Cardiac muscle cell (in vitro differentiated cells and primary cell): ENCODE data around the gene SEPTIN5. TPM values are rescaled to one million over a fixed set of nuclear protein-coding genes. Genes with fewer than 3 reads are reported as not detected.

Experiments
- DNase-seq, 2 donors: peaks; one replicate each; pipeline versions ENCODE4 v3.0.0 to v3.0.0-alpha.2; 2010 to 2017; ENCODE audit warnings: low read depth in 1 of 2, low spot score in 1 of 2
- H3K27ac ChIP-seq: fragments of 200-600 bp; sonication (generic); 2 replicates; pipeline ENCODE4 v1.5.1; 2016
- H3K27me3 ChIP-seq: fragments of 200-600 bp; sonication (generic); 2 replicates; pipeline ENCODE4 v1.6.0; 2016; ENCODE audit warnings: control low read depth
- H3K36me3 ChIP-seq: fragments of 200-600 bp; sonication (generic); 2 replicates; pipeline ENCODE4 v1.5.1; 2016; ENCODE audit warnings: control low read depth
- H3K4me1 ChIP-seq: fragments of 200-600 bp; sonication (generic); 2 replicates; pipeline ENCODE4 v1.8.1; 2017; ENCODE audit warnings: low read depth, mild to moderate bottlenecking, mixed run types
- H3K4me3 ChIP-seq: fragments of 200-600 bp; sonication (generic); 2 replicates; pipeline ENCODE4 v1.5.1; 2016; ENCODE audit warnings: mild to moderate bottlenecking
- H3K9me3 ChIP-seq: fragments of 200-600 bp; sonication (generic); 2 replicates; pipeline ENCODE4 v1.5.1; 2017; ENCODE audit warnings: low read depth, mild to moderate bottlenecking, control low read depth
- polyA plus RNA-seq: library from polyadenylated mRNA; unstranded; fragments of >200 nt; fragmentation: Nextera tagmentation; extraction: Ambion mirVana; gene quantifications from 2 replicates; pipeline ENCODE4 v1.2.1, GENCODE V29; 2016
- total RNA-seq: library from RNA; depleted of rRNA; stranded (reverse); fragments of >200 nt; gene quantifications from 2 replicates; pipeline ENCODE4 v1.2.3, GENCODE V29; 2016
- TF ChIP-seq, protein P1 (sequence below): IDR thresholded peaks from 2 replicates; pipeline ENCODE4 v1.5.1; 2012; ENCODE audit warnings: low read depth, mild to moderate bottlenecking, low read length

SEPTIN5 gene
- total and polyA plus RNA-seq, 2 experiments from 2014 or later = 129 to 303 TPM

DNA sequence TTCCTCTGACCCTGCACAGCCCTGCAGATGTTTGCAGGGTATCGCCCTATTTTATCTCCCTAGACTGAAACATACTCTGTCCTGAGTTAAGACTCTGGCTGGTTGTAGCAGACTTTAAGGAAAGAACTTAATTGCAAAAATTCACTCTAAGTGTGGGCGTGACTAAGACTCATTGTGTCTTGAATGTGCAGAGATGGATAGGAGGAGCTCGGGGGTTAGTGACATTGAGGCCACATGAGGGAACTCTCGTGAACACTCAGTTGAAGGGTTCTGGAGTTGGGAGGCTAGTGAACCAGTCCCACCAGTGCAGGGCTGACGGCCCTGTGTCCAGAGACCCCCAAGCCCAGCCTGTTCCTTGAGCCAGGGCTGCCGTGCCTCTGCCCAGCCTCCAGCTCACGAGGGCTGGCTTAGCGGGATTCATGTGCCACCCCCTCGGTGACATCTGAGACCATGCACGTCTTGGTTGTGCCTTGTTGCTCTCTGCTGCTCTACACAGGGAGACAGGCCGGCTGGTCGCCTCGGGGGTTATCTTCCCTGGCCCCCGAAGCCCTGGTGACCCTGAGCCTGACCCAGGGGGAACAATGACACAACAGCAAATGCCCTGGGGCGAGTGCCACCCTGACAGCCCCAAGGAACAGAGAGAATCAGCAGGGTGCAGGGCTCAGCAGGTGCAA, 34.8 kb downstream of the SEPTIN5 start:
- DNase-seq = no peak
- TF ChIP-seq, protein P1, sequence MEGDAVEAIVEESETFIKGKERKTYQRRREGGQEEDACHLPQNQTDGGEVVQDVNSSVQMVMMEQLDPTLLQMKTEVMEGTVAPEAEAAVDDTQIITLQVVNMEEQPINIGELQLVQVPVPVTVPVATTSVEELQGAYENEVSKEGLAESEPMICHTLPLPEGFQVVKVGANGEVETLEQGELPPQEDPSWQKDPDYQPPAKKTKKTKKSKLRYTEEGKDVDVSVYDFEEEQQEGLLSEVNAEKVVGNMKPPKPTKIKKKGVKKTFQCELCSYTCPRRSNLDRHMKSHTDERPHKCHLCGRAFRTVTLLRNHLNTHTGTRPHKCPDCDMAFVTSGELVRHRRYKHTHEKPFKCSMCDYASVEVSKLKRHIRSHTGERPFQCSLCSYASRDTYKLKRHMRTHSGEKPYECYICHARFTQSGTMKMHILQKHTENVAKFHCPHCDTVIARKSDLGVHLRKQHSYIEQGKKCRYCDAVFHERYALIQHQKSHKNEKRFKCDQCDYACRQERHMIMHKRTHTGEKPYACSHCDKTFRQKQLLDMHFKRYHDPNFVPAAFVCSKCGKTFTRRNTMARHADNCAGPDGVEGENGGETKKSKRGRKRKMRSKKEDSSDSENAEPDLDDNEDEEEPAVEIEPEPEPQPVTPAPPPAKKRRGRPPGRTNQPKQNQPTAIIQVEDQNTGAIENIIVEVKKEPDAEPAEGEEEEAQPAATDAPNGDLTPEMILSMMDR = no peak
- H3K27me3 ChIP-seq = peaks cover 33% of the 10 kb centered on the region
- H3K4me3 ChIP-seq = no peak overlapping the region
- H3K9me3 ChIP-seq = no peaks in the 10 kb centered on the region
- H3K36me3 ChIP-seq = no peaks in the 10 kb centered on the region
- peaks cover 9% of the 10 kb centered on the region for H3K4me1 ChIP-seq
- H3K27ac ChIP-seq = no peak overlapping the region

DNA sequence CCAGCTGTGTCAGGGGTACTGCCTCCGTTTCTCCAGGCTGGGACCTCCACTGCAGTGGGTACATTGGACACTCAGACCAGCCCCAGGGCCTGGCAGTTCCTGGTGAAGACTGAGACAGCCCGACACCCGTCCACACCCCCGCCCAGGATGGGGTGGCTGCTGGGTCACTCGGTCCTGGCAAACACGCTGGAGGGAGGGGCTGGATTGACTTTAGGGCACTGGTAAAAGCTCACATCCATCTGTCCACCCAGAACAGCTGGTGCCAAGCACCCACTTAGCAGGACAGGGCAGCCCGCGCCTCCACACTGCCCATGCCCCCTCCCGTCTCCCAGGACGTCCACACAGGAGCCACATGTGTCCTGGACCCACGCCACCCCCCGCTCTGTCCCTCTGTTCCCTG, 35.6 kb downstream of the SEPTIN5 start:
- Histone ChIP-seq H3K9me3 (no peaks in the 10 kb centered on the region), H3K36me3 (no peaks in the 10 kb centered on the region), H3K4me1 (peaks cover 10% of the 10 kb centered on the region), H3K27ac (no peak overlapping the region), H3K27me3 (peaks cover 41% of the 10 kb centered on the region), H3K4me3 (no peak overlapping the region)
- TF ChIP-seq, protein P1 = no peak
- DNase-seq = no peak

DNA sequence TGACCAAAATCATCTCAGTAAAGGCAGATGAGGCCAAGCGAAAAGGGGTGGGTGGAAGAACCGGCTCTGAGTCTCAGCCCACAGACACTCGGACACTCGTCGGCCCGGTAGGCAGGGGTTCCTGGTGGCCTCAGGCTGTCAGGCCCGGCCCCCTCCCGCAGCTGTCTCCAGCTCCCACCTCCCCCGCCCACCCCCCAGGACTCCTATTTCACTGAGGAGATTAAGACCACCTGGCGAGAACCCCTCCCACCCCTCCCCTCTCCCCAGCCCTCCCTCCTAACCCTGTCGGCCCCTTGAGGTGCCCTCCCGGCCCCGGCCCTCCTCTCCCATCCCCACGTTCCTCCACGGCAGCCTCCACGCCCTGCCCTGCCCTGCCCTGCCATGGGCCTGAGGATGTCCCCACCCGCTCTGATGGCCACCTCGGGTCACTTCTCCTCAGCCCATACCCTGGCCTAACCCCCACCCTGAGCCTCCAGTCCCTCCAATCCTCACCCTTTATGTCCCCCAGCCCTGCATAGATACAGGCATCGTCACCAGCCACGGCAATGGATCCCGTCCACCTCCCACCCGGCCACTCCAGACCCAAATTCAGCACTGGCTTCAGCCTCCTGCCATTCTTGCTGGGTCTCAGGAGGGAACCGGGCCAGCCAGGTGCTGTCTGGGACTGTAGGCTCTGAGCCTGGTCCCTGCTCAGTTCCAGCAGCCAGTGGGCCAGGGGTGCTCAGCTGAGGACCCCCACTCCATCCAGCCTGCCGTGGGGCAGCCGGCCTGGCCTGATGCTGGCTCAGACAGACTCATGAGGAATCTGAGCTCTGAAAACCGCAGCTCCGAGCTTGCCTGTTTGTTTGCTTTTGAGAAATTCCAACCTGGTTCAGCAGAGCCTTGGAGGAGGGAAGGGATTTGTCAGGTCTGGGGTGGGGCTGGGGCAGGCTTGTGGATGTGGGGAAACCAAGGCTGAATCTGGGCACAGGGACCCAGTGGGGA, 36.5 kb downstream of the SEPTIN5 start:
- no peak overlapping the region for H3K4me3 ChIP-seq
- no peak for DNase-seq
- H3K9me3 ChIP-seq = no peaks in the 10 kb centered on the region
- H3K4me1 ChIP-seq = peaks cover 10% of the 10 kb centered on the region
- TF ChIP-seq, protein P1 = no peak
- no peak overlapping the region for H3K27ac ChIP-seq
- peaks cover 50% of the 10 kb centered on the region for H3K27me3 ChIP-seq
- H3K36me3 ChIP-seq = no peaks in the 10 kb centered on the region

DNA sequence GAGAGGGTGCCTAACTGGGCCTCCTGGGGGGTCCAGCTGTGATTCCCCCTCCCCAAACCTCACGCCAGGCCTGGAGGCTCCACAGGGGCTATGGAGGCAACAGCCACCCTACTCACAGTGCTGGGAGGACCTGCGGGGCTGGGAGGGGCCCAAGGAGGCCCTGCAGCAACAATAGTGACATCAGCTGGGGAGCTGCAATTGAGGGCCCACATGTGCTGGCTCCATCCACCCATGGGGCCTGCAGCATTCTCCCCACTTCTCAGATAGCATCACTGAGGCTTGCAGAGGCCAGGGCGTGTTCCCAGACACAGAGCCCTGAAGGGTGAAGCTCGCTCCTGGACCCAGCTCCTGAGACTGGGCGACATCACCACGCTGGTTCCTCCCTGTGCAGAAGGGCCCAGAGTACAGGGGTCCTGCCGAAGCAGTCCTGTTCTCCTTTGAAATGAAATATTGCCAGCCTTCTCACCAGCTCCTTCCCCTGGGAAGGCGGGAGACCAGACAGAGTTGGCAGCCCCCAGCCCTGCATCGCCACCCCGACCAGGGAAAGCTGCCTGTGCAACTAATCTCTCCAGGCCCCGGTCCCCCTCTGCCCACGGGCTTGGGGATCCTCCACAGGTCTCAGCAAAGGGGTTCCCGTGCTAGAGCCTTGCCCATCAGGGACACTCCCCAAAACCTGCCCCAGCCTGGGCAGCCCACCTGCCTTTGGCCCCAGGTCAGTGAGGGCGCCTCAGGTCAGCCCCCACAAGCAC, 37.4 kb downstream of the SEPTIN5 start:
- Histone ChIP-seq H3K27ac (no peak overlapping the region), H3K9me3 (no peaks in the 10 kb centered on the region), H3K4me1 (peaks cover 9% of the 10 kb centered on the region), H3K4me3 (no peak overlapping the region), H3K27me3 (peaks cover 59% of the 10 kb centered on the region), H3K36me3 (no peaks in the 10 kb centered on the region)
- TF ChIP-seq, protein P1 = no peak
- DNase-seq = no peak

DNA sequence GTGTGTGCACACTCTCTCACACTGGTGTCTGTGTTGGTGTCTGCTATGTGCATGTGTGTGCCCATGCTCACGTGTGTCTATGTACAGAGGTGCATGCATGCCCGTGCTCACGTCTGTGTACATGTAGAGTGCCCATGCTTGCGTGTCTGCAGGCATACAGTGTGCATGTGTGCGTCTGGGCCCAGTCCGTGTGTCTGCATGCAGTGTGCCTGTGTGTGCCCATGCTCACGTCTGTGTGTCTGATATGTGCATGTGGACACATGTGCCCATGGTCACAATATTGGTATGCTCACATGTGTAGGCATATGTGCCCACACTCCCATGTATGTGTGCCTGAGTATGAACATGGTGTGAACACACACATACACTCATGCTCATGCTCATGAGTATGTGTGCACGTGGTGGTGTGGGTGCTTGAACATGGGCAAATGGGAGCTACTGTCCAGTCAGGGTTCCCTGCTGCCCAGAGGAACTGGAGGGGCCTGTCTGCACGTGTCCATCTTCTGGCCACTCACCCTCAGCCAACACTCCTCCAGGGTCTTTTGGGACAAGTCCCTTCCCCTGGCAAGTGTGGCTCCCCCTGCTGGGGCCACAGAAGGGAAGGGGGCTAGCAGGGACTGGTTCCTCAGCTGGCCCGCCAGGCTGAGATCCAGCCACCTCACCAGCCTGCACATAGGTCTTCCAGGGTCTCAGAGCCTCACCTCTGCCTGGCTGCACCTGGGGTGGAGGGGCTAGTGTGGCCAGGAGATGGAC, 39.0 kb downstream of the SEPTIN5 start:
- Histone ChIP-seq H3K27ac (no peak overlapping the region), H3K4me1 (peaks cover 9% of the 10 kb centered on the region), H3K4me3 (no peak overlapping the region), H3K9me3 (no peaks in the 10 kb centered on the region), H3K36me3 (no peaks in the 10 kb centered on the region), H3K27me3 (peaks cover 75% of the 10 kb centered on the region)
- DNase-seq = no peak
- TF ChIP-seq, protein P1 = peak; percentile 14
